HG03103 (cell line): ENCODE results near the gene ARMC9.
"Not testable (repeated sequence)": the region's sequence is repeated elsewhere in the genome, so short reads cannot be mapped to it uniquely, and the experiment has no call there.

ENCODE experiments used
- ATAC-seq: cut with Tn5 transposase; IDR thresholded peaks from one replicate; pipeline ENCODE4 v1.9.1; 2021; ENCODE audit warnings: low read depth; ENCODE audit not compliant: unreplicated experiment

The ARMC9 gene

DNA sequence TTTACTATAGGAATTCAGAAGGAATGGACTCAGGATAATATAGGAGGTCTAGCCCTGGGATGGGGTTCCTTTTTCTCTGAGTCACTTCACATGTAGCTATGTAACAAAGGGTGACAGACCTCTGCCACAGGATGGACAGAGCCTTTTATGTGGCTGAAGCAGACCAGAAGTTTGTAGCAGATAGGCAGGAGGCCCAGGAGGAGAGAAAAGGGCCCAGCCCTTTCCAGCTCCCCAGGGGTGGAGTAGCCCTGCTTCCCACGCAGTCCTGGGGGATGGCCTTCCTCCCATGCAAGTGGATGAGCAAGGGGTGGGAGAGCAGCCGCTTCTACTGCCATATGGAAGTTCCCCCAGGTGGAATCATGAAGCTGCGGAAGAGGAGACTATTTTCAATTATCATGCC is 40.3 kb downstream of the ARMC9 start:
- ATAC-seq: no peak

GRCh38 chr2:231239751-231240150 is 41.3 kb downstream of the ARMC9 start:
- ATAC-seq: no peak

GRCh38 chr2:231241755-231242507 is 43.5 kb downstream of the ARMC9 start:
- ATAC-seq: no peak

- no peak for ATAC-seq
Measured at GRCh38 chr2:231243866-231244265, 45.4 kb downstream of the ARMC9 start.

GRCh38 chr2:231244382-231245248 is 46.2 kb downstream of the ARMC9 start:
- no peak for ATAC-seq

GRCh38 chr2:231245249-231246094 is 47.0 kb downstream of the ARMC9 start:
- no peak for ATAC-seq

DNA sequence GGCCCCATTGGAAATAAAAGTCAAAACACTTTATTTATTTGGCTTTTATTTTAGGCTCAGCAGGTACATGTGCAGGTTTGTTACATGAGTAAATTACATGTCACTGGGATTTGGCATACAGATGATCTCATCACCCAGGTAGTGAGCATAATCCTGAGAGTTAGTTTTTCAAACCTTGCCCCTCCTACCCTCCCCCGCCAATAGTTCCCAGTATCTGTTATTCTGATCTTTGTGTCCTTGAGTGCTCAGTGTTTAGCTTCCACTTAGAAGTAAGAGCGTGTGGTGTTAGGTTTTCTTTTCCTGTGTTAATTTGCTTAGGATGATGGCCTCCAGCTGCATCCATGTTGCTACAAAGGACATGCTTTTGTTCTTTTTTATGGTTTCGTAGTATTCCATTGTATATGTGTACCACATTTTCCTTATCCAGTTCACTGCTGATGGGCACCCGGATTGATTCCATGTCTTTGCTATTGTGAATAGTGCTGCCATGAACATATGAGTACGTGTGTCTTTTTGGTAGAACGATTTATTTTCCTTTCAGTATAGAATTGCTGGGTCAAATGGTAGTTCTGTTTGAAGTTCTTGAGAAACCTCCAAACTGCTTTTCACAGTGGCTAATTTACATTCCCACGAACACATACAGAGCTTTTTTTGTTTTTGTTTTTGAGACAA is 47.9 kb downstream of the ARMC9 start:
- ATAC-seq: no peak

DNA sequence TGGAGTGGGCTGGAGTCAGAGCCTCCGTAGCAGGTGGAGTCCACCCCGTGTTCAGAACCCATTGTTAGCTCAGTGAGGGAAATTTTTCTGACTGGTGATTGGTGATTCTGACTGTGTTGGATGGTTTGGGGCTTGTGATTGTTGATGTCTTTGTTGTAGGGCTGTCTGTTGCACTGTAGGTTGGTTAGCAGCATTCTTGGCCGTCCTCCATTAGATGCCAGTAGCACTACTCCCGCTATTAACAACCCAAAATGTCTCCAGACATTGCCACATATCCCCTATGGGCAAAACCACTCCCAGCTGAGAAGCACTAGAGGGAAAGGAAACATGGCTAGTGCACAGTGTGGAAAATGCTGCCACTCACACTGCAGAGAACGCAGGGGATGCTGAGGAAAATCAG is 51.7 kb downstream of the ARMC9 start:
- no peak for ATAC-seq

GRCh38 chr2:231250698-231251097 is 52.3 kb downstream of the ARMC9 start:
- ATAC-seq: no peak

- not testable (repeated sequence) for ATAC-seq
Measured at GRCh38 chr2:231253292-231253691, 54.9 kb downstream of the ARMC9 start.

- no peak for ATAC-seq
Measured at GRCh38 chr2:231256494-231256893, 58.1 kb downstream of the ARMC9 start.

GRCh38 chr2:231257763-231258162 is 59.3 kb downstream of the ARMC9 start:
- ATAC-seq: no peak

DNA sequence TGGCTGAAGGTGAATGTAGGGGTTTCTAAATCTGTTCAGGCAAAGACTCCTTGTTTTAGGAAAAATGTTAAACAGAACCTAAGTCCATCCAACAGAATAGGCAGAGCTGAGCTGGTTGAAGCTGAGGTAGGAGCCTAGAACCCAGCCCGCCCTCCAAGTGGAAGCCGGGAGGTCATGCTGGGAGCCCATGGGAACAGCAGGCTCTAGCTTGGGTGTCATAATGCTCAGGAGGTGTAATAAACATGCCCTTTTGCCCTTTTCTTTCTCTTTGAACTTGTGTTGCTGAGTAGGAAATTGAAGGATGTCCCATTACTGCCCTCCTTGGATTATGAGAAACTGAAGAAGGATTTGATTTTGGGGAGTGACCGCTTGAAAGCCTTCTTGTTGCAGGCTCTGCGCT is 60.3 kb downstream of the ARMC9 start:
- ATAC-seq: no peak

GRCh38 chr2:231259104-231259503 is 60.7 kb downstream of the ARMC9 start:
- no peak for ATAC-seq

- no peak for ATAC-seq
Measured at GRCh38 chr2:231260442-231261208, 62.2 kb downstream of the ARMC9 start.

- ATAC-seq: no peak
Measured at GRCh38 chr2:231263118-231263831, 64.8 kb downstream of the ARMC9 start.

DNA sequence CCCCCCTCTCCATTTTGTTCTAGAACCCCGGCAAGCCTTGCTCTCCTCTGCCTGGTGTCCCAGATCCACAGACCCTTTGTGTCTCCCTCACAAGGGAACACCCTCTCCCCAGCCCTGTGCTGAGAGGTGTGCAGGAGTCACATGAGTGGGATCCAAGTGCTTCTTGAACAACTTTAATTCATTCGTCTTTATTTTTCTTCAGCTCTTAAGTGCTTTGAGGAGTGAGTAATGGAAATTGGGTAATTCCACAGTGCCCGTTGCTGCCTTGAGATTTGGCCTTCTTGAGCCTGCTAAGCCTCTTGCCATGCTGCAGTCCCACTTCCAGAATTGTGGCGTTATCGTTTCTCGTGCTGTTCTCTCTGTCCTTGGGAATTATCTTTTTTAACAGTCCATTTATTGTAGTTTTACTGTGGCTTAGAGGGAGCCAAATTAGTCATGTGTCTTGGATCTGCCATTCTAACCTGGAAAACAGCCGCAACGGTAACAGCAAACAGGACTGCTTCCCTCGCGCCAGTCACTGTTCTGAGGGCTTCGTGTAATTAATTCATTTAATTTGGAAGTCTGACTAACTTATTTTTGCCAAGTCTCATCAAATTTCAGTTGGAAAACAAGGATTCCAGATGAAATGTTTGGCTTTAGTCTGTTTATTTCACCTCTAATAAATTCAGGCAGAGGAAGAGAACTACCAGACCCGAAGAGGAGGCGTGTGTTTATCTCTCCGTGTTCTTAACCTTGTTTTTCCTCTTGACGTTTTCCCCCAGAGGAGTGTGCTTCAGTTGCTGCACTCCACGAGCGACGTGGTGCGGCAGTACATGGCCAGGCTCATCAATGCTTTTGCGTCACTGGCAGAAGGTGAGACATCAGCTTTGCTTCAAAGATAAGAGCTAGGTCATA is 72.0 kb downstream of the ARMC9 start:
- ATAC-seq: no peak

- ATAC-seq: no peak
Measured at GRCh38 chr2:231272991-231273390, 74.6 kb downstream of the ARMC9 start.
